ENCODE measurements around the gene CDK19.

Gene CDK19

GRCh38 chr6:110687326-110687725 lies 127.9 kb downstream of the CDK19 start:
- peak overlapping the region; percentile 94 for H3K27ac ChIP-seq
- TF ChIP-seq ZFX (IDR thresholded peaks at IDR 0.05; ENCODE audit: borderline replicate concordance) (no peak), CTCF (IDR thresholded peaks at IDR 0.05) (no peak)

- TF ChIP-seq ZFX (IDR thresholded peaks at IDR 0.05; ENCODE audit: borderline replicate concordance) (no peak), CTCF (IDR thresholded peaks at IDR 0.05) (no peak)
- H3K27ac ChIP-seq: peak overlapping the region; percentile 100
Measured at GRCh38 chr6:110683241-110683640, 132.0 kb downstream of the CDK19 start.

- H3K27ac ChIP-seq: peak overlapping the region; percentile 100
- TF ChIP-seq ZFX (IDR thresholded peaks at IDR 0.05; ENCODE audit: borderline replicate concordance) (no peak), CTCF (IDR thresholded peaks at IDR 0.05) (peak; percentile 79)
Measured at GRCh38 chr6:110682460-110682853, 132.8 kb downstream of the CDK19 start.

GRCh38 chr6:110681543-110682459 lies 133.5 kb downstream of the CDK19 start:
- peak overlapping the region; percentile 100 for H3K27ac ChIP-seq
- TF ChIP-seq CTCF (IDR thresholded peaks at IDR 0.05): no peak
- no peak for TF ChIP-seq ZFX (IDR thresholded peaks at IDR 0.05; ENCODE audit: borderline replicate concordance)

- peak overlapping the region; percentile 100 for H3K27ac ChIP-seq
- TF ChIP-seq CTCF (IDR thresholded peaks at IDR 0.05) (no peak), ZFX (IDR thresholded peaks at IDR 0.05; ENCODE audit: borderline replicate concordance) (no peak)
Measured at GRCh38 chr6:110676396-110676795, 138.9 kb downstream of the CDK19 start.

GRCh38 chr6:110674096-110674495 lies 141.2 kb downstream of the CDK19 start:
- peak overlapping the region; percentile 100 for H3K27ac ChIP-seq
- TF ChIP-seq CTCF (IDR thresholded peaks at IDR 0.05): no peak
- no peak for TF ChIP-seq ZFX (IDR thresholded peaks at IDR 0.05; ENCODE audit: borderline replicate concordance)

GRCh38 chr6:110672122-110672521 lies 143.1 kb downstream of the CDK19 start:
- TF ChIP-seq ZFX (IDR thresholded peaks at IDR 0.05; ENCODE audit: borderline replicate concordance) (no peak), CTCF (IDR thresholded peaks at IDR 0.05) (no peak)
- H3K27ac ChIP-seq: peak overlapping the region; percentile 100

Data from 22Rv1 (cell line).